Activated CD4-positive, CD25-positive, alpha-beta regulatory T cell treated with anti-CD3 and anti-CD28 coated beads, Interleukin-2, amount 50 U/mL, for 72 hours (primary cell): ENCODE results near the gene MFSD12.
"Not testable (repeated sequence)": the region's sequence is repeated elsewhere in the genome, so short reads cannot be mapped to it uniquely, and the experiment has no call there.

Experiments used
- DNase-seq: peaks from one replicate; pipeline ENCODE4 v3.0.0; 2021

The MFSD12 gene

DNA sequence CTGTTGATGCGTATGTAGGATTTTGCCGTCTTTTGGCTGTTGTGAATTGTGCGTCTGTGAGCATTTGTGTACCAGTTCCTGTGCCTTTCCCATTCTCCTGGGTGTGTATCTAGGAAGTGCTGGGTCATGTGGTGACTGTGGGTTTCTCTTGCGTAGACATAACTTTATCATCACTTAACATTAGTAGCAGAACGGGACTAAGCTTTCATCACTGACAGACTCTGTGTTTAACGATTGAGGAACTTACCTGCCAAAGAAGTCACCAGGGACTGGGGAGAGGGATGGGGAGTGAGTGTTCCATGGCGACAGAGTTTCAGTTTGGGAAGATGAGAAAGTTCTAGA is 36.3 kb downstream of the MFSD12 start:
- DNase-seq = no peak

DNA sequence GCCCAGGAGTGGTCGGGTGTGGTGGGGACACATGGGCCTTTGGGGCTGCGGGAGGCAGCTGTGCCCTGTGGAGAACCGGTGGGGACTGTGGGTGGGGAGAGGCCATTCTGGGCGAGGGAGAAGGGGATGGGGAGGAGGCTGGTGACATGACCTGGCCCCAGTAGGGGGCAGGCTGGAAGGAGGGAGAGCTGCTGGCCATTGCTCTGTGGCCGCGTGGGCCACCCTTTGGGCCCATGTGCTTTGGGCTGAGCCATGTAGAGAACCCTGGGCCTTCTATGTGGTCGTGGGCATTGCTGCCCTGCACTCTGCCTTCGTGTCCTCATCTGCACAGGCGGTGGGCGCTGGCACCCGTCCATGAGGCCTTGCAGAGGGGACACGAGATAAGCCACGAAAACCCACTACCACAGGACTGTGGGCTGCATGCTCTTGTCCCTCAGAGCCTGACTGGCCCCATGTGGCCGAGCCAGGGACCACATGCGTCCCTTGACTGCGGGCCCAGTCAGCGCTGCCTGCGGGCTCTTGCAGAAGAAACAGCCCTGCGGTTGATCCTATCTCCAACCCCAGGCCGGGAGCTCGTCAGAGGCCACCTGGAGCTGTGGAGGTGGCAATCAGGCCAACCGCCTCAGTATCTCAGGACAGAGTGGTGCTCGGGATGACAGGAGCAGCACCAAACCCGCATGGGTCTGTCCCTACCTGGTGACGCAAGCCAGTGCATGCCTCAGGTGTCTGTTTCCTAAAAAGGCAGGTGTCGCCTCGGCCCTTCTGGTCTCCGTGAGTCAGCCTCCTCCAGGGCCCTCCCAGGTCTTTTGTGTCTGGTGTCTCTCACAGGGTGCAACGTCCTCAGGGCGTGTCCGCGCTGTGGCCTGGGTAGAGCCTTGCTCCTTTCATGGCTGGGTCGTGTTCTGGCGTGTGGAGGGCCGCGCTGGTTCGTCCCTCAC is 37.0 kb downstream of the MFSD12 start:
- no peak for DNase-seq

DNA sequence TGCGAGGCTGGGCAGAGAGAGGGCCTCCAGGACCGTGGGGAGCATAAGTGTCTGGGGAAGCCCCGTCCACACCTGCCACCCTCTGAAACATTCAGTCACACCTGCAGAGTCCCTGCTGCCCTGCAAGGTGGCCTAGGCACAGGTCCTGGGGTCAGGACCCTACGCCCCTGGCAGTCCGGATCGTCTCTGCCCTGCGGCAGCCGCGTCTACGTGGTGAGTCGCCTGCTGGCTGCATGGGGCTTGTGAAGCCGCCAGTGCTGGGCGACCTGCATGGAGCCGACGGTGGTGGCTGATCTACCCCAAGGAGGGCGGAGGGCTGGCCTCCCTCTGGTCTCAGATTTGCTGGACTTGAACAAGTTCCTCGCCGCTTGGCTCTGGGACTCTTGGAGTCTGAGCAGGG is 38.3 kb downstream of the MFSD12 start:
- DNase-seq = no peak

DNA sequence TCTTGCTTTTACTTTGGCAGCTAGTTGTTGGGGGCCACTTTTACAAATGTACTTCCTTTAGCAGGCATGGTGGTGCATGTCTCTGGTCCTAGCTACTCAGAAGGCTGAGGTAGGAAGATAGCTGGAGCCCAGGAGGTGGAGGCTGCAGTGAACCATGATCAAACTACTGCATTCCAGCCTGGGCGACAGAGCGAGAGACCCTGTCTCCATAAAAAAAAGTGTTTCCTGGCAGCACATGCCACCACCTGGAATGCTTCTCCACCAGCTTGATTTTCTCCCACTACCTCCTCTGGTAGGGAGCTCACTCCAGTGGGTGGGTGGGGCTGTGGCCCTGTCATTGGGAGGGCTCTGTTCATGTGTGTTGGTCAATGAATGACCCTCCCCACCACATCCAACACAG is 38.7 kb downstream of the MFSD12 start:
- no peak for DNase-seq

DNA sequence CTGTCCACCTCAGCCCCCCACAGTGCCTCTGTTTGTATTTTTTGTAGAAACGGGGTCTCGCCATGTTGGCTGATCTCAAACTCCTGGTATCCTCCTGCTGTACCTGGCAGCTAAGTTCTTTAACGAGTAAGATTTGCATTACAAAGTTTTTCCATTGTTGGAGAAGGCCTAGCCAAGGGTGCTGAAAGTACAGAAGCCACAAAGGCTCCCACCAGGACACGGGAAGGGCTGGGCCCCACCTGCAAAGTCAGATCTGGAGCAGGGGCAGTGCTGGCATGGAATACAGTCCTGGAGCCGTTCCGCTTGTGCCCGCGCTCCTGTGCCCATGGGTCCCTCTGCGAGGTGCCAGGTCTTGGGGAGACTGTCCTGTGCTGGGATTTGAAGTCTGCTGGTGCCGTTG is 39.1 kb downstream of the MFSD12 start:
- DNase-seq = no peak

DNA sequence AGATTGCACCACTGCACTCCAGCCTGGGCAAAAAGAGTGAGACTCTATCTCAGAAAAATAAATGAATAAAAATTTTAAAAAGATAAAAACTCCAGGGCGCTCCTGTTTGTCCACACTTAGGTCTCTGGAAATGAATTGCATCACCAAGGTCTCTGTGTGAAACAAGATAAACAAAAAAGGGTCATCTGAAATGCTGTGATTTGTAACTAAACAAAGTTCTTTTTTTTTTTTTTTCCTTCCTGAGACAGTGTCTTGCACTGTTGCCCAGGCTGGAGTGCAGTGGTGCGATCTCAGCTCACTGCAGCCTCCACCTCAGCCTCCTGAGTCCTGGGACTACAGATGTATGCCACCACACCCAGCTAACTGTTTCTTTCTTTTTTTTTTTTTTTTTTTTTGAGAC is 39.7 kb downstream of the MFSD12 start:
- no peak for DNase-seq

DNA sequence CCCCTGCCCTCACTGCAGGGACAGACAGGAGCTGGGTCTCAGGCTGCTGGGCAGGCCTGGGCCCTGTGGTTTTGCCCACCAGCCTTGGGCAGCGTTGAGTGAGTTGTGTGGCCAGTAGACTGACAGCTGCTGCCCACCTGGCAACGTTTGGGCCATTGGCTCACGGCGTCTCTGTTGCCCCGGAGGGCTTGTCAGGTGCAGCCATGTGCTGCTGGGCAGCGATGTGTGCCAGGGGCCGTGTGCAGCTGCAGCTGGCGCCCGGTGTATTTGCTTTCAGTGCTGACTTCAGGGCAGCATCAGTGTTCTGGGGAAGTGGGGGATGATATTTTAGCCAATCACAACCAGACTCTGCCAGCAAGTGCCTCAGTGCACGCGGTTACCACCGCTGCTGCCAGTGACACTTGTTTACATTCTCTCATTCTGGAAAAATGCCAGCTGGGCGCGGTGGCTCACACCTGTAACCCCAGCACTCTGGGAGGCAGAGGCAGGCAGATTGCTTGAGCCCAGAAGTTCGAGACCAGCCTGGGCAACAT is 40.6 kb downstream of the MFSD12 start:
- DNase-seq = no peak

DNA sequence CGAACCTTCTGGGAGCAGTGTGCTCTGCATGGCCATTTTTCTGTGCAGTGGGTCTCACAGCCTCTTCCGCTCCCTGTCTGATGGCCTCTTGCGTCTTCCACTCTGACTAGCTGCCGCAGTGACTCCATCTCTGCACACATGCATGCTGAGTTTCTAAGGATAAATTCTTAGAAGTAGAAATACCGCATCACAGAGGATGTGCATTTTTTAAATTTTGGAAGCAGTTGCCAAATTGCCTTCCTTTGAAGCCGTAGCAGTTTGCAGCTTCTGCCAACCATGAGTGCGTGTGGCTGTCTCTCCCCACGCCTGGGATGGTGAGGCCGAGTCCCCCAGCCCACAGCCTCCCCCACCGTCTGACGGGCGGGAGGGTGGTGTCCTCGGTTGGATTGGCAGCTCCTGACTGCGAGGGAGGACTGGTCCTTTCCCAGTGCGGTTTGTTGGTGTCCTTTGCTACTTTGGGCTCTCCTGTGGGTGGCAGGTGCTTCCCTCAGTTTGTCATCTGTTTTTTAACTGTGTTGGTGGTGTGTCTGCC is 41.4 kb downstream of the MFSD12 start:
- no peak for DNase-seq

DNA sequence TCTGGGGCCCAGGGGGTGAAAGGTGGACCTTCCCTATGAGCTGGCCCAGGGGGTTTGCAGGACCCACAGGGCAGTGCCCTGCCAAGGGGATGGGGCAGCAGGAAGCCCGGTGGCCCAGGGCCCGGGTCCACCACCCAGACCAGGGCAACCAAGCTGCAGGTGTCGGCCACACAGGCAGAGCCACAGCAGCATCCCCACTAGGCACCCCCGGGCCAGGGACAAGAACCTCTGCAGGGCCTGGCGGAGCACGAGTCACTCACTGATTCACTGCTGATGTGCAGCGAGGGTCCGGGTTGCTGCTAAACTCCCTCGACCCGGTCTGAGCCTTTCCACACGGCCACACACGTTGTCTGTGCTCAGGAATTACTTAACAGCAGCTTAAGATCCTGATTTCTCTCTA is 42.5 kb downstream of the MFSD12 start:
- DNase-seq = no peak

DNA sequence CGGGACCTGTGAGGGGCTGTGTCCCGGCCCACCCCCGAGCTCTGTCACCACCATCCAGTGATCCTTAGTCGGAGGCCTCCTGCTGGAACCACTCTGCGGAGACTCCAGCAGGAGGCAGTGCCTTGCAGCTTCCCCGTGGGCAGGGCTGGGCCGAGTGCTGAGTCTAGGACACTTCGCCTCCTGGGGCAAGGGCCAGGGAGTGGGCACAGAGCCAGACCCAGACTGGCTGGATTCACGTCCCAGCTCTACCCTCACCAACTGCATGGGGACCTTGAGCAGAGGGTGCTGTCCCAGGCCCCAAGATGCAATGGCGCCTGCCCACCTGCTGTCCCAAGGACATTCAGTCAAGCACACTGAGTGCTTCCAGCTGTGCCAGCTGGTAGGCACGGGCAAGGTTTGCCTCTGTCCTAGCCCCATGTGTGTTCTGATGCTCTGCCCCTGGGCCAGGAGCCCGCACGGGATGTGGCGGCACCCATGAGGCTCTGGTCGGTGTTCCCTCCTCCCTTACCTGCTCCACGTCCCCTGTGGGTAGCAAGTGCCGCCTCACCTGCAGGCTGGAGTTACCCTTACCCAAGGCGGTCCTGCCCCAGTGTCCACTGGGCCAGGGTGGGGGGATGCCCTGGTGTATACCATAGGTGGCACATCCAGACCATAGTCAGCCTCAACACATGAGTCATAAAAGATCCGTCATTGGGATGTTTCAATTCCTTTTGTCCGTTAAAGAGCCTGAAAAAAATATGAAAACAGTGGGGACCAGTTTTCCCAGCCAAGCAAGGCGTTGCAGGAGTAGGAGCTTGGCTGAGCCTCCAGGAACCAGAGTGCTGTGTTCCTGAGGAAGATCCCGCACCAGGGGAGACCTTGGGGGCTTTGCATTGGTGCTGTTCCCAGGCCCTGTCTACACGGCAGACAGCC is 43.9 kb downstream of the MFSD12 start:
- DNase-seq = no peak

DNA sequence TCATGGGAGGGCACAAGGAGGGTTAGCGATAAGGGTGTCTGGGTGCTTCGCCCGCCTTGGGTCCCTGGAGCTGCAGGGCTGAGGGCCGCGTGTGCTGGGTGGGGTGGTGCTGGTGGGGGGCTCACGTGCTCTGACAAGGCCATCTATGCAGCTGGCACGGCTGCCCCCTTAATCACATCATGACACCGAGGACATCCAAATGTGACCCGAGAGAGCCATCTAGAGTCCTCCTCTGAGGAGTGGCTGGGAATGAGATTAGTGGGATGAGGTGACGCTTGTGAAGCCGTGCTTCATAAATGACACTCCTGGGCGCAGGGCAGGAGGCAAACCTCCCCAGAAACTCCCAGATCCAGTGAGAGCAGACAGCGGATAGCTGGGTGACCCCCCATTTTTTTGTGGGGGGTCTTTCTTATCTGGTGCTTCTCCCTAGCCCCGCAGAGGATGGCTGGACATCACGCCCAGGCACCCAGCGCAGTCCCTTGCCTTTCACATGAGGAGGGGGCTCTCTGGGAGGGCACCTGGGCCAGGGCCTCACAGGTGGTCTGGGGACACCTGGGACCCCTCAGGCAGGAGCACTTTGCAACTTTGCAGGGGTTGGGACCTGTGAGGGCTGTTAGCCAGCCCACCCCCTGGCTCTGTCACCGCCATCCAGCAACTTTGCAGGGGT is 44.7 kb downstream of the MFSD12 start:
- no peak for DNase-seq

DNA sequence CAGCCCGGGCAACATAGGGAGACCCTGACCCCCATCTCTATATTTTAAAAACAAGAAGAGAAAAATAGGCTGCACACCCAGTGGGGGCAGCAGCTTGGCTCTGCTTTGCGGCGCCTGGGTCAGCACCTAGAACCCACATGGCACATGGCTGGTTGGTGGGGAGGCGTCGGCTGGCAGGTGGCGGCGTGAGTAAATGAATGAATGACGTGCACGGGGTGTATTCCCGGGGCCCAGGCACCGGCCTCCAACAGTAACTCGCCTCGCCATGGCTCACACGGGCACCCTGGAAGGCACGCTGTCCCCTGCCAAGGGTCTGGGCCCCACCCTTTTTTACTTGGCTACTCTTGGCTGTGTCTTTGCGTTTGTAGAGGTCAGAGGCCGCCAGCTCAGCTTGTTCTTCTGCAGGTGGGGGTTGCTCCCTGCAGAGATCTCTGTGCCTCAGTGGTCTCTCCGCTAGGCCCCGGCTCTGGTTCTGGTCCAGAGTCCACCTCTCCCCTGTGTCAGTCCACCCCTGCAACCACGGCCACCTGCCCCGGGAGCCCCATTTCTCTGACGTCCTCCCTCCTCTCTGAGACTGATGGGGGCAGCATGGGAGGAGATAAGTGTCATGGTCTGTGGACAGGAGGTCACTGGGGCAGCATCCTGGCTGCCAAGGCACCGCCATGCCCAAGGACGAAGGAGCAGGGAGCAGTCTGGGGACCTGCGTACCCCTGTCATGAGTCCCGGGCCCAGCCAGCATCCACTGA is 45.7 kb downstream of the MFSD12 start:
- no peak for DNase-seq

DNA sequence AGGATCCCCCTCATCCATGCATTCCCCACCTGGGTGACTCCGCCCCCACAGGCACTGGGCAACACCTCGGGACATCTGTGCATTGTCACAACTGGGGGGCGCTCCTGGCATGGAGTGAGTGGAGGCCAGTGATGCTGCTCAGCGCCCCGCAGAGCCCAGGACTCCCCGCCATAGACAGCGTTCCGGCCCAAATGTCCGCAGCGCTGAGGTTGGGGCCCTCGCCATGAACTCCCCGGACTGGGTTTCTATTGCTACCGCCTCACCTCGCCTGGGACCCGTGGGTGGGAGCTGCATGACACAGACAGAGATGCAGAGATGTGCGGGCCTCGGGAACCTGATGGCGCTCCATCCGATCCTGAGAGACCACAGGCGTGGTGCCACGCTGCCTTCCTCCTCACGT is 46.7 kb downstream of the MFSD12 start:
- DNase-seq = no peak

DNA sequence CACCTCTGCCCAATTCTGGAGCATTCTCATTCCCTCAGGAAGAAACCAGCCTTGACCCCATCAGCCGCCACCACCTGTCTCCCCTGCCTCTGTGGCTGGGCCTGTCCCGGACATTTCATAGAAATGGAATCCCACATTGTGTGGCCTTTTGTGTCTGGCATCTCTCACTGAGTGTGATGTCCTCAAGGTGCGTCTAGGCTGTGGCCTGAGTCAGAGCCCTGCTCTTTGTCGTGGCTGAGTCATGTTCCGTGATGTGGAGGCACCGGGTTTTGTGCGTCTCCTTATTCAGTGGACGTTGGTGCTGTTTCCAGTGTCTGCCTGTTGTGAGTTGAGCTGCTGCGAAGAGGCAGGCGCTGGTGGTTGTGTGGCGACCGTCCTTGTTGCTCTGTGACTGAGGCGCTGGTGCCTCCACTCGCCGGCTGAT is 47.8 kb downstream of the MFSD12 start:
- no peak for DNase-seq

DNA sequence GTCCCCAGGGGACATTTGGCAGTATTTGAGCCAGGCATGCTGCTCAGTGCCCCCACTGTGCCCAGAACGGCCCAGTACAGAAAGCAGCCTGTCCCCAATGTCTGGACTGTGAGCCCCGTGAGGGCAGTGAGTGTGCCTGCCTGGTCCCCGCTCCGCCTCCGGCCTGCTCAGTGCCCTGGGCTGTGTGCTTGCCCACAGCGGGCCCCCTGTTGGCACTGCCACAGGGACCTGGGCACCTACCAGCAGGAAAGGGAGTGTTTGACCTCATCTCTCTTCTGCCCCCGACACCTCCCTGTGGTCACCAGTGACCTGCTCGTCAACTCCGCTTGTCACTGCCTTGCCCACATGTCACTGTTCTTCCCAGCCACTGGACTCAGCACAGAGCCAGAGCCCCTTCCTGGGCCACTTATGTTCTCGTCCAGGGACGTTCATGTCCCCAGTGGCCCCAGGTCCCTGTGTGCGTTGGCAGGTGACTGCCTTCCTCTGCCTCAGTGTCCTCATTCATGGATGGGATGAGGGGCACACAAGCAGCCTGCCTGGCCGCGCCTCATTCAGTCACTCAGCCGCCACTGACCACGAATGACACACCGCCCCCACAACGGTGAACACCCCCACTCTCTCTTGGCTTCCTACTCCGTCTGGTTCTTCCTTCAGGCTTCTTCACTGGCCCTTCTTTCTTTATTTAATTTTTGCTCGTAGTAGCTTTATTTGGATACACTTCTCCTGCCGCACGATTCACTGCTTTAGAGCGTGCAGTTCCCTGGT is 48.4 kb downstream of the MFSD12 start:
- no peak for DNase-seq

DNA sequence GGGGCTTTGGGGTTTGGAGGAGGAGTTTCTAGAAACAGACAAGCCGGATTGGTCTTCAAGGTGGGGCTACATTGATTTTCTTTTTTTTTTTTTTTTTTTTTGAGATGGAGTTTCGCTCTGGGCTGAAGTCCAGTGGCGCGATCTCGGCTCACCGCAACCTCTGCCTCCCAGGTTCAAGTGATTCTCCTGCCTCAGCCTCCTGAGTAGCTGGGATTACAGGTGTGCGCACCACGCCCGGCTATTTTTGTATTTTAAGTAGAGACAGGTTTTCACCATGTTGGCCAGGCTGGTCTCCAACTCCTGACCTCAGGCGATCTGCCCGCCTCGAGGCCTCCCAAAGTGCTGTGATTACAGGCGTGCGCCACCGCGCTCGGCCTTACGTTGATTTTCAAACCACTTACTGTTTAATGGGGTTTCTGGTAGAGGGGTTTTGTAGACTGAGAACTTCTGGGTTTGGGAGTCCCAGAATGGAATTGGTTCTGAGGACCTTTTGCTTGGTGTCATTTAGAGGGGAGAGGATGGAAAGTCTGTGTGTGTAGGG is 49.2 kb downstream of the MFSD12 start:
- DNase-seq = not testable (repeated sequence)

DNA sequence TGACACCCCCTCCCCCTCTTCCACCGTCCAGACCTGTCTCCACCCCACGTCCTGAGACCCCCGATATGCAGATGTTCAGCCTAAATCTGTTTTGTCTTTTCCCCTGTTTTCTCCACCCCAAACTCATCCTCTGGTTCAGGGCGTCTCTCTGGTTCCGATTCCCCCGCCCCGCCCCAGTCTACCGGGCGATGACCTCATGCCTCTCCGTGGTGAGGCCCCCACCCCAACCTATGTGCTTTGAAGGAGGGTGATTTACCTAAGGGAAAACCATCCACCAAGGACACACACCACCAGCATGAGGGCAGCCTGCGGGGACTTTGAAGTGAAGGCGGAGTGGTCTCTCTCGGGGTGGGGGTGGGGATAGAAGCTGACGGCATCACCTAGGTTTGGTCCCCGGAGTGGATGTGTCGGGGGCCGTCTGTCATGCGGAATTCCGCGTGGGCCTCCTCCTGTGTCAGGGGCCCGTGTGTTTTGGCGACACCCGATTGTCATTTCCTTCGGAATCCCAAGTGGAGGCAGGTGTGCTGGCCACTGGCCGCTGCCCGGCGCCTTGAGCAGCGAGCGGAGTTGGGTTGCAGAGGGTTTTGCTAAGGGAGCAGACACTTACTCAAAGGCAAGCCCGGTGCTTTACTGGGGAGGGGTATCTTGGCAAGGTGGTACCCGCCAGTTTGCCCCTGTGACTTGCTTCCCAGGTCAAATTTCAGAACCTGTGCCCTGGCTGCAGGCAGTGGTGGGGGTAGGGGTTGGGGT is 49.8 kb downstream of the MFSD12 start:
- no peak for DNase-seq

DNA sequence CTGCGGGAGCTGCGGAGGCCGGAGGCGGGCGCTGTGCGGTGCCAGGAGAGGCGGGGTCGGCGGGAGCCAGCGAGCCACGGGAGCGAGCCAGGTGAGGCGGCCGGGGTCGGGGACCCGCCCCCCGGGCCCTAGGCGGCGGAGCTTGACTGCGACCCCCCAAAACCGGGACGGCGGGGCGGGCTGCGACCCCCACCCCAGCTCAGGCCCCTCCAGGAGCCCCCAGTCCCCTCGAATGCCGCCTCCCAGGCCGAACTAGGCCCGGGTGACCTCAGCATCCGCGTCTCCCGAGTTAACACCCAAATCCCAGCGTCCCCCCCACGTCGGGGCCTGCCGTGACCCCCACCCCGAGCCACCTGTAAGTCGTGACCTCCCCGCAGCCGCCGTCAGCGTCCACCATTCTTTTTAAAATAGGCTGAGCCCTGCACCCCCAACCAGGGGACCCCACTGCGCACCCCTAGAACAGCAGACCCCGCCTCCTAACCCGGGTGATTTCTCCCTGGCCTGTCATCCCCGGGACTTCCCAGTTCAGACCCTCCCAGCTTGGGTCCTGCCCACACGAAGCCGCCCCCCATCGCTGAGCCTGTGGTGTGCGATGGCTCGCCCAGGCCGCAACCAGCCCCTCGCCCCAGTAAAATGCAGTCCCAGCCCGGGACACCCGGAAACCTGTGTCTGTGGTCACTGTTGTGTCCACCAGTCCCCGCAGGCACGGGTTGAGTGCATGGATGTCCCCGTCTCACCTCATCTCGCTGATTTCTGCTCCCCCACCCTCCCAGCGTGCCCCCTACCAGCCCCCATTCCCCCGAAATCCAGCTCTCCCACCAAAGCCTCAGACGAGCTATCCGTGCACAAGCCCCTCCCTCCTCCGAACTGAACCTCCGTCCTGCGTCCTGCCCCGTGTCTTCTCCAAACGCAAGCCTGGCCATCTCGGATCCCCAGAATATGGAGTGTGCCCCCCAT is 50.7 kb downstream of the MFSD12 start:
- DNase-seq = no peak
